Hepatocyte (in vitro differentiated cells): ENCODE measurements around the gene LENG8. TPM values are rescaled to one million over a fixed set of nuclear protein-coding genes. Genes with fewer than 3 reads are reported as not detected.
A peak's percentile ranks its signal among the peaks of the same experiment; 100 is the strongest.

Experiments
- DNase-seq: peaks from one replicate; pipeline ENCODE4 v3.0.0-alpha.2; 2016; ENCODE audit warnings: low spot score
- H2AFZ ChIP-seq: fragments of 200-600 bp; sonication (generic); 2 replicates; pipeline ENCODE4 v1.6.0; 2016; ENCODE audit warnings: antibody characterized with exemption, mild to moderate bottlenecking
- H3K27ac ChIP-seq: fragments of 200-600 bp; sonication (generic); 2 replicates; pipeline ENCODE4 v1.5.1; 2016; ENCODE audit warnings: mild to moderate bottlenecking
- H3K27me3 ChIP-seq: fragments of 200-600 bp; sonication (generic); 2 replicates; pipeline ENCODE4 v1.6.1; 2016
- H3K36me3 ChIP-seq: fragments of 200-600 bp; sonication (generic); replicated peaks from 2 replicates; pipeline ENCODE4 v1.5.1; 2016; ENCODE audit warnings: low read depth; ENCODE audit not compliant: insufficient read depth
- H3K4me1 ChIP-seq: fragments of 200-600 bp; sonication (generic); 2 replicates; pipeline ENCODE4 v1.5.1; 2016; ENCODE audit warnings: mild to moderate bottlenecking, moderate library complexity; ENCODE audit not compliant: insufficient read depth
- H3K4me2 ChIP-seq: fragments of 200-600 bp; sonication (generic); 2 replicates; pipeline ENCODE4 v1.6.0; 2016
- H3K4me3 ChIP-seq: fragments of 200-600 bp; sonication (generic); 2 replicates; pipeline ENCODE4 v1.5.1; 2016; ENCODE audit warnings: mild to moderate bottlenecking
- H3K79me2 ChIP-seq: fragments of 200-600 bp; sonication (generic); 2 replicates; pipeline ENCODE4 v1.6.0; 2017; ENCODE audit warnings: mild to moderate bottlenecking
- H3K9me2 ChIP-seq: fragments of 200-600 bp; sonication (generic); replicated peaks from 2 replicates; pipeline ENCODE4 v1.6.0; 2017; ENCODE audit warnings: mild to moderate bottlenecking; ENCODE audit not compliant: insufficient read depth
- H3K9me3 ChIP-seq: fragments of 200-600 bp; sonication (generic); 2 replicates; pipeline ENCODE4 v1.5.1; 2016; ENCODE audit warnings: low read depth, mild to moderate bottlenecking
- H4K20me1 ChIP-seq: fragments of 200-600 bp; sonication (generic); 2 replicates; pipeline ENCODE4 v1.6.0; 2016; ENCODE audit warnings: mild to moderate bottlenecking; ENCODE audit not compliant: insufficient read depth, poor library complexity, severe bottlenecking
- CTCF ChIP-seq: fragments of 200-600 bp; sonication (generic); IDR thresholded peaks from 2 replicates; pipeline ENCODE4 v1.5.1; 2016; ENCODE audit warnings: antibody characterized with exemption, mild to moderate bottlenecking; ENCODE audit not compliant: poor library complexity
- EZH2 ChIP-seq: fragments of 200-600 bp; sonication (generic); IDR thresholded peaks from 2 replicates; pipeline ENCODE4 v1.6.1; 2016; ENCODE audit warnings: antibody characterized with exemption, mild to moderate bottlenecking, borderline replicate concordance
- EZH2phosphoT487 ChIP-seq: fragments of 200-600 bp; sonication (generic); IDR thresholded peaks from one replicate; pipeline ENCODE4 v1.6.1; 2018; ENCODE audit warnings: antibody characterized with exemption, mild to moderate bottlenecking, low read depth, moderate library complexity; ENCODE audit not compliant: unreplicated experiment, severe bottlenecking
- WGBS: methylation state at CpG from one replicate; pipeline ENCODE4 v1.1.6; 2016; ENCODE audit warnings: low lambda C conversion rate; ENCODE audit errors: missing lambda C conversion rate; 5-methylcytosine and 5-hydroxymethylcytosine counted together
- polyA plus RNA-seq: library from polyadenylated mRNA; unstranded; fragments of >200 nt; fragmentation: Nextera tagmentation; extraction: Ambion mirVana; gene quantifications from 2 replicates; pipeline ENCODE4 v1.2.1, GENCODE V29; 2016
- total RNA-seq: library from RNA; depleted of rRNA; stranded (reverse); fragments of >200 nt; gene quantifications from 2 replicates; pipeline ENCODE4 v1.2.3, GENCODE V29; 2014

LENG8 gene
- total and polyA plus RNA-seq, 2 experiments from 2014 or later, result 36.6 to 54.0 TPM

GRCh38 chr19:54459282-54460229 is 10.6 kb downstream of the LENG8 start:
- H3K9me2 ChIP-seq, result no peaks in the 10 kb centered on the region
- 92% methylated on average over 16 of the region's 16 CpGs for WGBS
- no peak overlapping the region for H3K27ac ChIP-seq
- peaks cover 12% of the 10 kb centered on the region for H3K4me1 ChIP-seq
- TF ChIP-seq CTCF (no peak), EZH2phosphoT487 (no peak), EZH2 (no peak)
- H3K9me3 ChIP-seq, result no peaks in the 10 kb centered on the region
- no peaks in the 10 kb centered on the region for H3K27me3 ChIP-seq
- H2AFZ ChIP-seq, result no peak overlapping the region
- H3K36me3 ChIP-seq, result peaks cover 4% of the 10 kb centered on the region
- H4K20me1 ChIP-seq, result peaks cover 36% of the 10 kb centered on the region
- peaks cover 38% of the 10 kb centered on the region for H3K79me2 ChIP-seq
- H3K4me2 ChIP-seq, result no peak overlapping the region
- no peak for DNase-seq
- no peak overlapping the region for H3K4me3 ChIP-seq

- Histone ChIP-seq H2AFZ (no peak overlapping the region), H3K27ac (no peak overlapping the region)
Observed at GRCh38 chr19:54460230-54461005, 11.4 kb downstream of the LENG8 start.

GRCh38 chr19:54461210-54461609 is 12.2 kb downstream of the LENG8 start:
- Histone ChIP-seq H3K4me1 (peaks cover 12% of the 10 kb centered on the region), H3K4me3 (no peak overlapping the region), H2AFZ (no peak overlapping the region), H3K9me2 (no peaks in the 10 kb centered on the region), H4K20me1 (peaks cover 29% of the 10 kb centered on the region), H3K27me3 (no peaks in the 10 kb centered on the region), H3K27ac (peak overlapping the region; percentile 88), H3K9me3 (no peaks in the 10 kb centered on the region), H3K79me2 (peaks cover 29% of the 10 kb centered on the region), H3K36me3 (no peaks in the 10 kb centered on the region), H3K4me2 (no peak overlapping the region)
- DNase-seq, result no peak
- WGBS, result 92% methylated on average over 13 of the region's 27 CpGs
- TF ChIP-seq EZH2, result no peak

More at GRCh38 chr19:54460230-54461005, 11.4 kb downstream of the LENG8 start:
- TF ChIP-seq CTCF (no peak), EZH2 (no peak), EZH2phosphoT487 (no peak)
- Histone ChIP-seq H4K20me1 (peaks cover 29% of the 10 kb centered on the region), H3K4me3 (no peak overlapping the region), H3K9me2 (no peaks in the 10 kb centered on the region), H3K4me1 (peaks cover 12% of the 10 kb centered on the region), H3K36me3 (no peaks in the 10 kb centered on the region), H3K79me2 (peaks cover 30% of the 10 kb centered on the region), H3K4me2 (no peak overlapping the region), H3K27me3 (no peaks in the 10 kb centered on the region), H3K9me3 (no peaks in the 10 kb centered on the region)
- WGBS, result 94% methylated on average over 22 of the region's 39 CpGs
- no peak for DNase-seq

GRCh38 chr19:54461613-54462012 is 12.6 kb downstream of the LENG8 start:
- no peaks in the 10 kb centered on the region for H3K9me3 ChIP-seq
- peaks cover 29% of the 10 kb centered on the region for H3K79me2 ChIP-seq
- peaks cover 12% of the 10 kb centered on the region for H3K4me1 ChIP-seq
- H3K4me2 ChIP-seq, result peak overlapping the region; percentile 91
- H3K27ac ChIP-seq, result peak overlapping the region; percentile 88
- no peak overlapping the region for H3K4me3 ChIP-seq
- no peak overlapping the region for H2AFZ ChIP-seq
- H4K20me1 ChIP-seq, result peaks cover 29% of the 10 kb centered on the region
- DNase-seq, result no peak
- WGBS, result 20% methylated on average over 1 of the region's 3 CpGs
- H3K36me3 ChIP-seq, result no peaks in the 10 kb centered on the region
- no peak for TF ChIP-seq EZH2
- TF ChIP-seq EZH2phosphoT487, result no peak
- TF ChIP-seq CTCF, result no peak
- H3K9me2 ChIP-seq, result no peaks in the 10 kb centered on the region
- no peaks in the 10 kb centered on the region for H3K27me3 ChIP-seq
